Keratinocyte (primary cell): ENCODE results near the gene LZTR1. TPM values are rescaled to one million over a fixed set of nuclear protein-coding genes. Genes with fewer than 3 reads are reported as not detected.
"Not testable (repeated sequence)": the region's sequence is repeated elsewhere in the genome, so short reads cannot be mapped to it uniquely, and the experiment has no call there.

Source experiments
- DNase-seq: peaks from one replicate; pipeline ENCODE4 v3.0.0-alpha.2; 2011; ENCODE audit warnings: low read depth, missing footprints, low spot score
- FAIRE-seq: peaks from 2 replicates; lab custom pipeline; 2011; peaks lifted over from hg19 to GRCh38; lab: Jason Lieb, UNC
- H2AFZ ChIP-seq: 2 replicates; pipeline ENCODE4 v1.6.0; 2012; ENCODE audit warnings: low read length, control low read depth, inconsistent platforms; ENCODE audit not compliant: control insufficient read depth
- H3K27ac ChIP-seq: 2 replicates; pipeline ENCODE4 v1.5.1; 2011; ENCODE audit warnings: low read length; ENCODE audit not compliant: control insufficient read depth, insufficient read depth
- H3K27me3 ChIP-seq: 3 replicates; pipeline ENCODE4 v1.6.0; 2011; ENCODE audit warnings: low read length; ENCODE audit not compliant: control insufficient read depth, insufficient read depth; ENCODE audit errors: extremely low read depth
- H3K36me3 ChIP-seq, 2 experiments: 2 replicates in 1 of 2; 3 replicates in 1 of 2; pipeline ENCODE4 v1.5.1; 2011; ENCODE audit warnings: low read length in 2 of 2, mild to moderate bottlenecking in 1 of 2; ENCODE audit not compliant: control insufficient read depth in 2 of 2, insufficient read depth in 2 of 2; ENCODE audit errors: extremely low read depth in 1 of 2
- H3K4me1 ChIP-seq: 3 replicates; pipeline ENCODE4 v1.5.1; 2011; ENCODE audit warnings: low read length; ENCODE audit not compliant: control insufficient read depth, insufficient read depth; ENCODE audit errors: extremely low read depth
- H3K4me2 ChIP-seq: 3 replicates; pipeline ENCODE4 v1.6.0; 2011; ENCODE audit warnings: low read depth, low read length; ENCODE audit not compliant: control insufficient read depth, insufficient read depth; ENCODE audit errors: extremely low read depth
- H3K4me3 ChIP-seq, 3 experiments: fragments of 200-600 bp in 1 of 3; sonication (generic) in 1 of 3; 2 replicates in 2 of 3; 3 replicates in 1 of 3; pipeline ENCODE4 v1.5.1; 2011 to 2016; ENCODE audit warnings: low read length in 3 of 3, mild to moderate bottlenecking in 3 of 3, control low read depth in 2 of 3, inconsistent platforms in 1 of 3, low read depth in 1 of 3, mixed read lengths in 1 of 3, mixed run types in 1 of 3, moderate library complexity in 1 of 3; ENCODE audit not compliant: control insufficient read depth in 2 of 3, insufficient read depth in 2 of 3; ENCODE audit errors: extremely low read depth in 1 of 3
- H3K79me2 ChIP-seq: 2 replicates; pipeline ENCODE4 v1.6.0; 2012; ENCODE audit warnings: low read length; ENCODE audit not compliant: control insufficient read depth, insufficient read depth
- H3K9ac ChIP-seq: 3 replicates; pipeline ENCODE4 v1.6.0; 2011; ENCODE audit warnings: low read length; ENCODE audit not compliant: control insufficient read depth, insufficient read depth; ENCODE audit errors: extremely low read depth
- H3K9me1 ChIP-seq: 3 replicates; pipeline ENCODE4 v1.6.0; 2011; ENCODE audit warnings: low read length; ENCODE audit not compliant: control insufficient read depth, insufficient read depth; ENCODE audit errors: extremely low read depth
- H3K9me3 ChIP-seq: 2 replicates; pipeline ENCODE4 v1.5.1; 2012; ENCODE audit warnings: low read depth, low read length; ENCODE audit not compliant: control insufficient read depth
- H4K20me1 ChIP-seq: 3 replicates; pipeline ENCODE4 v1.6.0; 2011; ENCODE audit warnings: low read length; ENCODE audit not compliant: control insufficient read depth, insufficient read depth; ENCODE audit errors: extremely low read depth
- EZH2 ChIP-seq: IDR thresholded peaks from one replicate; pipeline ENCODE4 v1.6.1; 2012; ENCODE audit warnings: inconsistent platforms, mild to moderate bottlenecking, low read length, moderate library complexity
- dilution Hi-C: fragments of 300-500 bp; cut with MboI; formaldehyde crosslinking; loops from one replicate; pipeline ENCODE4 v1.7.0; 2020; ENCODE audit warnings: low sequenced_read_pairs; ENCODE audit not compliant: extremely low pct_ligation_motif_present
- polyA minus RNA-seq, 3 experiments: library from RNA; depleted of rRNA, polyadenylated mRNA; stranded (reverse); fragments of >200 nt; gene quantifications; 1 replicate in 1 of 3; 2 replicates in 1 of 3; 3 replicates in 1 of 3; pipeline ENCODE4 v1.2.3, GENCODE V29; 2011
- polyA plus RNA-seq, 5 experiments: library from polyadenylated mRNA; depleted of rRNA in 3 of 5; stranded (reverse) in 3 of 5; stranded (forward) in 1 of 5; unstranded in 1 of 5; fragments of >200 nt; gene quantifications; 1 replicate in 1 of 5; 2 replicates in 3 of 5; 3 replicates in 1 of 5; pipeline versions ENCODE4 v1.2.1 to v1.2.3, GENCODE V29; 2011 to 2012; ENCODE audit warnings: missing spikeins in 2 of 5, low read depth in 1 of 5, low replicate concordance in 1 of 5
- TF ChIP-seq, protein P1 (sequence below), 3 experiments: IDR thresholded peaks in 1 of 3; conservative IDR thresholded peaks in 1 of 3; optimal IDR thresholded peaks in 1 of 3; 2 replicates in 2 of 3; 3 replicates in 1 of 3; pipeline versions ENCODE3 to v1.5.1; 2011; ENCODE audit warnings: low read length in 3 of 3, mild to moderate bottlenecking in 3 of 3, moderate library complexity in 2 of 3, control low read depth in 1 of 3, inconsistent platforms in 1 of 3; ENCODE audit not compliant: insufficient read depth in 2 of 3; ENCODE audit errors: extremely low read depth in 1 of 3

LZTR1 gene
- 36.3 to 41.6 TPM (median 37.0 TPM) in 3 replicates for polyA plus RNA-seq
- 62.8 TPM for polyA plus RNA-seq (2011; ENCODE audit: low read depth)
- polyA plus RNA-seq (2011; cell fraction: cytosol; rRNA removed) = 16.8 and 24.3 TPM in 2 replicates
- polyA plus RNA-seq (2011; cell fraction: nucleus; rRNA removed) = 197 and 198 TPM in 2 replicates
- 21.9 and 28.0 TPM in 2 replicates for polyA plus RNA-seq (2012; ENCODE audit: low replicate concordance)
- polyA minus RNA-seq = 41.7 to 114 TPM (median 62.4 TPM) in 3 replicates
- polyA minus RNA-seq (2011; cell fraction: cytosol; rRNA and poly(A)+ RNA removed) = 21.5 TPM
- polyA minus RNA-seq (2011; cell fraction: nucleus; rRNA and poly(A)+ RNA removed) = 54.1 and 60.0 TPM in 2 replicates

DNA sequence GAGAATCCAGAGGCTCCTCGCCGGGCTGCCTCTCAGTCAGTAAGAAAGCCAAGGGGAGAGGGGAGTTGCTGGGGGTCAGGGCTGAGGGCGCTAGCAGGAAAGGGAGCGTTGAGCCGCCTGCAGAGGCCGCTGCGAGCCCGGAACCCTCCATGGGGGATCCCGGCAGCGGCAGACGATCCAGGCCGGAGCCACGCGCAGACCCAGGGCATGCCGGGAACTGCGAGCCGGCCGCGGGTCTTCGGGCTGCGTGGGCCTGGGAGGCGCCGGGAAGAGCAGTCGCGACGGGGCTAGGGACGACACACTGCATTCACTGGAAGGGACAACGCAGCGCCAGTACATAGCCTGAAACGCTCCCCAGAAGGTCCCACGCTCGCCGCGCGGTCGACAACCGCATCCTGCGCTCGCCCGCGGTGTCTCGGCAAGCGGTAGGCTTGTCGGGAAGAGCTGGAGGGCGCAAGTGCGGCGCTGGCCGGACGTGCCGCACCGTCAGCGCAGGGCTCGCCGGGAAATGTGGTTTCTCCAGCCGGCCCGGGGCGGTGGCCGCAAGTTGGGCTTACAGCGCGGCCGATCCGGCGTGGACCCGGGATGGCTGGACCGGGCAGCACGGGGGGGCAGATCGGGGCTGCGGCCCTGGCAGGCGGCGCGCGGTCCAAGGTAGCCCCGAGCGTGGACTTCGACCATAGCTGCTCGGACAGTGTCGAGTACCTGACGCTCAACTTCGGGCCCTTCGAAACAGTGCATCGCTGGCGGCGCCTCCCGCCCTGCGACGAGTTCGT is at the start of gene LZTR1:
Gene LZTR1 (plus strand): TSS at position 511 of the 776 bp plus-strand sequence. CDS start 75 bp downstream, at position 586.
- dilution Hi-C loops = no loop called here
- peak within 1 kb of the TSS; percentile 91 for H3K9ac ChIP-seq
- H3K9me1 ChIP-seq = no peaks in the 10 kb centered on the region
- peak within 1 kb of the TSS; percentile 77 for H3K27ac ChIP-seq
- peak within 1 kb of the TSS; percentile 97 for H2AFZ ChIP-seq
- FAIRE-seq (no peak), DNase-seq (no peak)
- peaks cover 14% of the 10 kb centered on the region in 2 experiments for H3K36me3 ChIP-seq
- TF ChIP-seq EZH2 = no peak
- TF ChIP-seq, protein P1, sequence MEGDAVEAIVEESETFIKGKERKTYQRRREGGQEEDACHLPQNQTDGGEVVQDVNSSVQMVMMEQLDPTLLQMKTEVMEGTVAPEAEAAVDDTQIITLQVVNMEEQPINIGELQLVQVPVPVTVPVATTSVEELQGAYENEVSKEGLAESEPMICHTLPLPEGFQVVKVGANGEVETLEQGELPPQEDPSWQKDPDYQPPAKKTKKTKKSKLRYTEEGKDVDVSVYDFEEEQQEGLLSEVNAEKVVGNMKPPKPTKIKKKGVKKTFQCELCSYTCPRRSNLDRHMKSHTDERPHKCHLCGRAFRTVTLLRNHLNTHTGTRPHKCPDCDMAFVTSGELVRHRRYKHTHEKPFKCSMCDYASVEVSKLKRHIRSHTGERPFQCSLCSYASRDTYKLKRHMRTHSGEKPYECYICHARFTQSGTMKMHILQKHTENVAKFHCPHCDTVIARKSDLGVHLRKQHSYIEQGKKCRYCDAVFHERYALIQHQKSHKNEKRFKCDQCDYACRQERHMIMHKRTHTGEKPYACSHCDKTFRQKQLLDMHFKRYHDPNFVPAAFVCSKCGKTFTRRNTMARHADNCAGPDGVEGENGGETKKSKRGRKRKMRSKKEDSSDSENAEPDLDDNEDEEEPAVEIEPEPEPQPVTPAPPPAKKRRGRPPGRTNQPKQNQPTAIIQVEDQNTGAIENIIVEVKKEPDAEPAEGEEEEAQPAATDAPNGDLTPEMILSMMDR (optimal IDR thresholded peaks at IDR 0.05 in 1 of 3, IDR thresholded peaks at IDR 0.05 in 1 of 3, conservative IDR thresholded peaks at IDR 0.05 in 1 of 3; ENCODE audit: extremely low read depth in 1 of 3, insufficient read depth in 2 of 3, low read length in 3 of 3) = peak; percentile 55 to 60 (median 59)
- H3K4me1 ChIP-seq = peaks cover 29% of the 10 kb centered on the region
- peaks cover 7% of the 10 kb centered on the region for H3K9me3 ChIP-seq
- no peaks in the 10 kb centered on the region for H3K27me3 ChIP-seq
- peak within 1 kb of the TSS; percentile 97 for H3K4me2 ChIP-seq
- peaks cover 4% of the 10 kb centered on the region for H4K20me1 ChIP-seq
- peaks cover 23% of the 10 kb centered on the region for H3K79me2 ChIP-seq
- peak within 1 kb of the TSS; percentile 75 to 93 (median 90) for H3K4me3 ChIP-seq

DNA sequence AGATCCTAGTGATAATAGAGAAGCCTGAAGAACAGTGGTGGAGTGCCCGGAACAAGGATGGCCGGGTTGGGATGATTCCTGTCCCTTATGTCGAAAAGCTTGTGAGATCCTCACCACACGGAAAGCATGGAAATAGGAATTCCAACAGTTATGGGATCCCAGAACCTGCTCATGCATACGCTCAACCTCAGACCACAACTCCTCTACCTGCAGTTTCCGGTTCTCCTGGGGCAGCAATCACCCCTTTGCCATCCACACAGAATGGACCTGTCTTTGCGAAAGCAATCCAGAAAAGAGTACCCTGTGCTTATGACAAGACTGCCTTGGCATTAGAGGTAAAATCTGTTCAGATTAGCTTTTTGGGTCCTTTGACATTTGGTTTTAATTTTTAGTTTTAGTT is 48.2 kb upstream of the LZTR1 start:
- no peak for DNase-seq
- no peak for FAIRE-seq
- Histone ChIP-seq H3K4me3 (no peak overlapping the region), H3K9ac (no peak overlapping the region), H3K4me1 (peaks cover 17% of the 10 kb centered on the region), H3K36me3 (peaks cover 9 to 22% of the 10 kb centered on the region in 2 experiments), H3K27me3 (no peaks in the 10 kb centered on the region), H4K20me1 (peaks cover 38% of the 10 kb centered on the region), H2AFZ (no peak overlapping the region), H3K4me2 (no peak overlapping the region), H3K9me3 (no peaks in the 10 kb centered on the region), H3K9me1 (peaks cover 7% of the 10 kb centered on the region), H3K79me2 (peaks cover 96% of the 10 kb centered on the region), H3K27ac (no peak overlapping the region)
- dilution Hi-C loops = no loop called here
- TF ChIP-seq EZH2 = no peak
- TF ChIP-seq, protein P1 (optimal IDR thresholded peaks at IDR 0.05 in 1 of 3, IDR thresholded peaks at IDR 0.05 in 1 of 3, conservative IDR thresholded peaks at IDR 0.05 in 1 of 3; ENCODE audit: extremely low read depth in 1 of 3, insufficient read depth in 2 of 3, low read length in 3 of 3) = no peak

DNA sequence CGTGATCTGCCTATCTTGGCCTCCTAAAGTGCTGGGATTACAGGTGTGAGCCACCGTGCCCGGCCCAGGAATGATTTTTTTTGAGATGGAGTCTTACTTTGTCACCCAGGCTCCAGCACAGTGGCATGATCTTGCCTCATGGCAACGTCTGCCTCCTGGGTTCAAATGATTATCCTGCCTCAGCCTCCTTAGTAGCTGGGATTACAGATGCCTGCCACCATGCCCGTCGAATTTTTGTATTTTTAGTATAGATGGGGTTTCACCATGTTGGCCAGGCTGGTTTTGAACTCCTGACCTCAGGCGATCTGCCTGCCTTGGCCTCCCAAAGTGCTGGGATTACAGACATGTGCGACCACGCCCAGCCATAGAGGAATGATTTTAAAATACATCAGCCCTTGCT is 47.0 kb upstream of the LZTR1 start:
- H3K27ac ChIP-seq, H3K9me3 ChIP-seq, dilution Hi-C loops, H3K4me2 ChIP-seq, DNase-seq, FAIRE-seq, H3K9ac ChIP-seq, H2AFZ ChIP-seq, H3K27me3 ChIP-seq, H3K9me1 ChIP-seq, H3K4me3 ChIP-seq: not testable (repeated sequence)
- H3K79me2 ChIP-seq = peaks cover 94% of the 10 kb centered on the region
- H4K20me1 ChIP-seq = peaks cover 41% of the 10 kb centered on the region
- peaks cover 17% of the 10 kb centered on the region for H3K4me1 ChIP-seq
- peaks cover 9 to 23% of the 10 kb centered on the region in 2 experiments for H3K36me3 ChIP-seq
